Type B pancreatic cell (in vitro differentiated cells): ENCODE results near the gene PTCSC3. TPM values are rescaled to one million over a fixed set of nuclear protein-coding genes. Genes with fewer than 3 reads are reported as not detected.

ENCODE experiments used
- DNase-seq: peaks from one replicate; pipeline ENCODE4 v3.0.0; 2021; ENCODE audit warnings: mixed read lengths; ENCODE audit not compliant: unreplicated experiment; ENCODE audit errors: extremely low spot score
- H3K27ac Mint-ChIP-seq: 2 replicates; pipeline ENCODE4 v1.8.0; 2021; ENCODE audit warnings: mild to moderate bottlenecking, mixed read lengths
- H3K27me3 Mint-ChIP-seq: 2 replicates; pipeline ENCODE4 v1.8.0; 2021; ENCODE audit warnings: mixed read lengths
- H3K36me3 Mint-ChIP-seq: 2 replicates; pipeline ENCODE4 v1.8.0; 2021; ENCODE audit warnings: mixed read lengths
- H3K4me1 Mint-ChIP-seq: one replicate; pipeline ENCODE4 v1.8.0; 2021; ENCODE audit warnings: mixed read lengths; ENCODE audit not compliant: unreplicated experiment
- H3K4me3 Mint-ChIP-seq: 2 replicates; pipeline ENCODE4 v1.8.0; 2021; ENCODE audit warnings: mild to moderate bottlenecking, mixed read lengths
- H3K9me3 Mint-ChIP-seq: 2 replicates; pipeline ENCODE4 v1.8.0; 2021; ENCODE audit warnings: mixed read lengths
- long read RNA-seq: library from polyadenylated mRNA; unstranded; transcript quantifications from one replicate; pipeline ENCODE4 v2.0.0, GENCODE V29; 2020
- total RNA-seq: library from RNA; stranded (reverse); gene quantifications from 2 replicates; pipeline ENCODE4 v1.2.1, GENCODE V29; 2021; ENCODE audit warnings: low replicate concordance
- TF ChIP-seq, protein P1 (sequence below): fragments of 200-600 bp; sonication (generic); conservative IDR thresholded peaks from 2 replicates; pipeline ENCODE4 v1.5.0; 2021; ENCODE audit warnings: antibody characterized with exemption, mild to moderate bottlenecking

The PTCSC3 gene
- not detected in 2 replicates for total RNA-seq
- long read RNA-seq, result 0 reads

GRCh38 chr14:36176524-36176923, at the start of gene PTCSC3:
Gene PTCSC3, minus strand, starts transcription at chr14:36176722.
- no peaks in the 10 kb centered on the region for H3K36me3 Mint-ChIP-seq
- H3K4me3 Mint-ChIP-seq, result no peak within 1 kb of the TSS
- no peak for DNase-seq
- H3K27ac Mint-ChIP-seq, result no peak within 1 kb of the TSS
- no peaks in the 10 kb centered on the region for H3K9me3 Mint-ChIP-seq
- TF ChIP-seq, protein P1, sequence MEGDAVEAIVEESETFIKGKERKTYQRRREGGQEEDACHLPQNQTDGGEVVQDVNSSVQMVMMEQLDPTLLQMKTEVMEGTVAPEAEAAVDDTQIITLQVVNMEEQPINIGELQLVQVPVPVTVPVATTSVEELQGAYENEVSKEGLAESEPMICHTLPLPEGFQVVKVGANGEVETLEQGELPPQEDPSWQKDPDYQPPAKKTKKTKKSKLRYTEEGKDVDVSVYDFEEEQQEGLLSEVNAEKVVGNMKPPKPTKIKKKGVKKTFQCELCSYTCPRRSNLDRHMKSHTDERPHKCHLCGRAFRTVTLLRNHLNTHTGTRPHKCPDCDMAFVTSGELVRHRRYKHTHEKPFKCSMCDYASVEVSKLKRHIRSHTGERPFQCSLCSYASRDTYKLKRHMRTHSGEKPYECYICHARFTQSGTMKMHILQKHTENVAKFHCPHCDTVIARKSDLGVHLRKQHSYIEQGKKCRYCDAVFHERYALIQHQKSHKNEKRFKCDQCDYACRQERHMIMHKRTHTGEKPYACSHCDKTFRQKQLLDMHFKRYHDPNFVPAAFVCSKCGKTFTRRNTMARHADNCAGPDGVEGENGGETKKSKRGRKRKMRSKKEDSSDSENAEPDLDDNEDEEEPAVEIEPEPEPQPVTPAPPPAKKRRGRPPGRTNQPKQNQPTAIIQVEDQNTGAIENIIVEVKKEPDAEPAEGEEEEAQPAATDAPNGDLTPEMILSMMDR, result no peak
- peaks cover 5% of the 10 kb centered on the region for H3K4me1 Mint-ChIP-seq
- H3K27me3 Mint-ChIP-seq, result no peaks in the 10 kb centered on the region

- peaks cover 27% of the 10 kb centered on the region for H3K27me3 Mint-ChIP-seq
- H3K9me3 Mint-ChIP-seq, result peaks cover 4% of the 10 kb centered on the region
- no peak for DNase-seq
- no peaks in the 10 kb centered on the region for H3K36me3 Mint-ChIP-seq
- H3K4me1 Mint-ChIP-seq, result peaks cover 2% of the 10 kb centered on the region
- H3K4me3 Mint-ChIP-seq, result no peak overlapping the region
- TF ChIP-seq, protein P1, result no peak
- H3K27ac Mint-ChIP-seq, result no peak overlapping the region
These were observed 49.6 kb upstream of the PTCSC3 start for GRCh38 chr14:36226164-36226563.

DNA sequence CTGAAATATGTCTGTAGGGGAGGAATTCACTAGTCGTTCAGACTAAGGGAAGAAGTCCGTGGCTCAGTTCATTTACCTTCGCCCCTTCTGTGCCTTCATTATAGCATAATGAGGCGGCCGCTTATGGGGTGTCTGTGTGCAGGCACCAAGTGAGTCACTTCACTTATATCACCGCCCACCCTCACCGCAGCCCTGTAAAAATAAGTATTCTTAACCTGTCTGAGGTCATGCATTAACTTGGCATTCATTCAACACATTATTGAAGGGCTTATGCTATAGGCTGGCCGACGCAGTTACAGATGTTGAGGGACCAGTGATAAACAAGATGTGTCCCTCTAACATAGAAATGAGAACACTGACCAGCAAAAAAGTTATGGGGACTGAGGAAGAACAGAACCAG, 47.7 kb upstream of the PTCSC3 start:
- TF ChIP-seq, protein P1, result no peak
- no peak for DNase-seq

DNA sequence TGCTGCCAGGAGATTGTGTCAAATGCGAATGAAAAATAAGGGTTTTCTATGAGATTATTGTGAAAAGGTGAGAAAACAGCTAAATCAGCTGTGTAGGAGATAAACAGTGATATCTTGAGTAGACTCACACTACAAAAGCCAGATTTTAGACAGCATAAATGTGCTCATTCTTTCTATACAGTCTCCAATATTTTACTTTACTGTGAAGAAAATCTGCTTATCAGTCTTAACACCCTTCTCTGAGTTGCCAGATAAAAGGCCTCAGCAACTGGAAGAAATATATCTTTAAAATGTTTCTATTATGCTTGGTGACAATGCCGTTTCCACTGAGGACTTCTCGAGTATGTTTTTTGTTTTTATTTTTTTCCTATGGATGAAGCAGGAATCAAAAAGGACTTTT, 47.0 kb upstream of the PTCSC3 start:
- Mint-ChIP-seq H3K4me1 (peaks cover 5% of the 10 kb centered on the region), H3K36me3 (no peaks in the 10 kb centered on the region), H3K27me3 (peaks cover 27% of the 10 kb centered on the region), H3K27ac (no peak overlapping the region), H3K4me3 (no peak overlapping the region), H3K9me3 (peaks cover 4% of the 10 kb centered on the region)
- DNase-seq, result no peak
- TF ChIP-seq, protein P1, result no peak

More for the DNA sequence above, 47.7 kb upstream of the PTCSC3 start:
- H3K27me3 Mint-ChIP-seq, result peaks cover 27% of the 10 kb centered on the region
- H3K4me3 Mint-ChIP-seq, result no peak overlapping the region
- H3K36me3 Mint-ChIP-seq, result no peaks in the 10 kb centered on the region
- peaks cover 5% of the 10 kb centered on the region for H3K4me1 Mint-ChIP-seq
- H3K27ac Mint-ChIP-seq, result no peak overlapping the region
- peaks cover 4% of the 10 kb centered on the region for H3K9me3 Mint-ChIP-seq

- Mint-ChIP-seq H3K27me3 (peaks cover 27% of the 10 kb centered on the region), H3K27ac (no peak overlapping the region), H3K4me3 (no peak overlapping the region), H3K9me3 (peaks cover 4% of the 10 kb centered on the region), H3K36me3 (no peaks in the 10 kb centered on the region), H3K4me1 (peaks cover 5% of the 10 kb centered on the region)
- TF ChIP-seq, protein P1, result no peak
- DNase-seq, result no peak
These were observed 46.5 kb upstream of the PTCSC3 start for GRCh38 chr14:36222952-36223468.

GRCh38 chr14:36222337-36222736, 45.8 kb upstream of the PTCSC3 start:
- Mint-ChIP-seq H3K4me3 (no peak overlapping the region), H3K9me3 (peaks cover 4% of the 10 kb centered on the region), H3K27ac (no peak overlapping the region), H3K36me3 (no peaks in the 10 kb centered on the region), H3K27me3 (peaks cover 30% of the 10 kb centered on the region), H3K4me1 (peaks cover 5% of the 10 kb centered on the region)
- DNase-seq, result no peak
- TF ChIP-seq, protein P1, result no peak
